HuH-7.5 (cell line): Measurements from ENCODE around the gene TXNL1.

Experiments
- DNase-seq: peaks from one replicate; pipeline ENCODE4 v3.0.0; 2011; ENCODE audit warnings: low spot score

The TXNL1 gene

GRCh38 chr18:56568986-56569385, 69.4 kb downstream of the TXNL1 start:
- no peak for DNase-seq

DNA sequence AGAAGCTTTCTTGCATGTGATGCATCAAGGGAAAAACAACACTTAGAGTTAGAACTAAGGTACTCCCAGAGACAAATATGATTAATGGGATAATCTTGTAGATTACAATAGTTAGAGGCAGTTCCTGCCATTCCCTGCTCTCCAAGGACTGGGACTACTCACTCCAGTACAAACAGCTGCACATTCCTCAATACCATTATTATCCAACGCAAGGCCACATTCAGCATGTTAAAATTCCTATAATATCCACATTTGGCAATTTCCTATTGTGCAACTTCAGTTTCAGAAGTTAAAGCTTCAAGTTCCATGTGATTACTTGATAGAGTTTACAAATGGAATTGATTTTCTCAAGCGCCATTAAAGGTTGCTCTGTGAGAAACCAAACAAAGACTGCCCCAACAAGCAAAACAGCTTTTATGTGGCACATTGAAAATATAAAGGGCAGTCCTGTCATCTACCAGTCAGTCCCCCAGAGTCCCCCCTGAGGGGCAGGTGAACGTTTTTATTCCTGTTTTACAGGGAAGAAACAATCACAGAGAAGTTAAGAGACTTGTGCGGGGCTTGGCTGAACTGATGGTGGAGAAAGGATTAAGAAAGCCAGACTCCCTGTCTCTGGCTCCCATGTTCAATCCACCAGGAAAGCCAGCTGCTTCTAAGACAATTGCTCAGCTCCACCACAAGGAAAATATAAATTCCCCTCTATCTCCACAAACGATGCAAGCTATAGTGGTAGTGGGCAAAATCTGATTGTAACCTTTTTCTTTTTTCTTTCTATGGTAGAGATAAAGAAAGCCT, 72.6 kb downstream of the TXNL1 start:
- peak; percentile 17 for DNase-seq

DNA sequence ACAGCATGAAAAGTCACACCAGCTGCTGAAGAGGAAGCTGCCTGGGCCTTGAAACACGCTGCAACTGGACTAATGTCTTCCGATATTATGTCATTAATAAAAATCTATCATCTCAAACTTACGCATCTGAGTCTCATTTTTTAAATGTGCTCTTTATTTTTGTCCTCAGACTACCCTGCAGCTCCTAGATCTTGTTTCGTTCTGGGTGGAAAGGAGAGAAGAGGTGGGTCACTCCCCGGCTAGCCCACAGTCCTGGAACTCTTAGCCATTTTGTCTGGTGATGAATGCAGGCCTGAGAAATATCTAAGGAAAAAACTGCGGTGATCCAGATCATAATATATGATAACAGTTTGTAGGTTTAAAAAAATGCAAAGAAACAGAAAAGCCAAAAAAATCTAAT, 73.3 kb downstream of the TXNL1 start:
- DNase-seq = no peak

GRCh38 chr18:56563568-56563967, 74.8 kb downstream of the TXNL1 start:
- DNase-seq = no peak

DNA sequence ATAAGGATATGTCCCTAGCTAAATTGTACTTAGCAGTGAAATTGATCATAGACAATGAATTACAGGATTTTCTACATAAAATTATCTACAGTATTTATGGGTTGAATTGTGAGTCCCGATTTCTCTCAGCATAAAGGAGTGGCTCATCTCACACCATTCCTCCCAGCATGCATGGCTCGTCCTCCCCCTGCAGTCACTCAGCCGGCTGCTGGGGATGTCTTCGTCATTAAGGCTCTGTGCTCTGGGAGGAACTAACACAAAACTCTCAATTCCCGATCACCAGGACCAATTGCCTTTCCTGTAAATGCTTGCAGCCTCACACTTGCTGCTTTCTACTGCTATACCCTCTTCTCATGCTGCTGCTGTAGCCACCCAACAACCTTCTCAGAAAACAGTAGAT, 75.9 kb downstream of the TXNL1 start:
- no peak for DNase-seq

- no peak for DNase-seq
These were observed 77.4 kb downstream of the TXNL1 start for GRCh38 chr18:56560992-56561391.

- no peak for DNase-seq
These were observed 79.3 kb downstream of the TXNL1 start for GRCh38 chr18:56559044-56559443.

GRCh38 chr18:56556907-56557306, 81.5 kb downstream of the TXNL1 start:
- no peak for DNase-seq

DNA sequence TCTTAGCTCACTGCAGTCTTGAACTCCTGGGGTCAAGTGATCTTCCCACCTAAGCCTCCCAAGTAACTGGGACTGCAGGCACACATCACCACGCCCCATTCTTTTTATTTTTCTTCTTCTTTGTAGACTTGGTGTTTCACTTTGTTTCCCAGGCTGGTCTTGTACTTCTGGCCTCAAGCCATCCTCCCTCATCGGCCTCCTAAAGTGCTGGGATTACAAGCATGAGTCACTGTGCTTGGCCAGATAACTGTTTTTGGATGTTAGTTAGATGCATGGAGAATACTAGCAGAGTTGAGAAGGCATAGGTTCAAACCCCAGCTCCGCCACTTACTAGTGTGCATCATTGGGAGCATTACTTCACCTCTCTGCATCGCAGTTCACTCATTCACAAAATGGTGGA, 88.3 kb downstream of the TXNL1 start:
- no peak for DNase-seq
